Thoracic aorta (tissue), 2 donors: ENCODE data around the gene SLCO1B3. TPM values are rescaled to one million over a fixed set of nuclear protein-coding genes. Genes with fewer than 3 reads are reported as not detected.

Source experiments
- ATAC-seq: fragments of 150-250 bp; one replicate; pipeline ENCODE4 v1.8.0; 2017; ENCODE audit warnings: low read depth; ENCODE audit not compliant: insufficient number of reproducible peaks, low FRiP score
- DNase-seq: peaks from one replicate; pipeline ENCODE4 v3.0.0-alpha.2; 2020; ENCODE audit warnings: low spot score
- H3K27ac ChIP-seq, 2 donors: fragments of 200-600 bp; sonication (generic); 1 replicate in 1 of 2; 2 replicates in 1 of 2; pipeline ENCODE4 v1.5.1; 2016; ENCODE audit warnings: mild to moderate bottlenecking in 2 of 2, moderate library complexity in 2 of 2
- H3K27me3 ChIP-seq: fragments of 200-600 bp; sonication (generic); replicated peaks from 2 replicates; pipeline ENCODE4 v1.6.0; 2016; ENCODE audit warnings: mild to moderate bottlenecking; ENCODE audit not compliant: insufficient read depth
- H3K36me3 ChIP-seq: fragments of 200-600 bp; sonication (generic); one replicate; pipeline ENCODE4 v1.5.1; 2016
- H3K4me1 ChIP-seq, 2 donors: fragments of 200-600 bp; sonication (generic); 1 replicate in 1 of 2; 2 replicates in 1 of 2; pipeline versions ENCODE4 v1.5.1 to v1.6.0; 2016; ENCODE audit warnings: low read depth in 2 of 2, mild to moderate bottlenecking in 1 of 2; ENCODE audit not compliant: control insufficient read depth in 1 of 2
- H3K4me3 ChIP-seq: fragments of 200-600 bp; sonication (generic); 2 replicates; pipeline ENCODE4 v1.5.1; 2016; ENCODE audit warnings: mild to moderate bottlenecking
- H3K9me3 ChIP-seq: fragments of 200-600 bp; sonication (generic); 2 replicates; pipeline ENCODE4 v1.5.1; 2016
- total RNA-seq, 2 donors: library from RNA; depleted of rRNA; stranded (reverse); fragments of >200 nt; gene quantifications; one replicate each; pipeline versions ENCODE4 v1.1.0 to v1.2.3, GENCODE V29; 2016
- TF ChIP-seq, protein P1 (sequence below): fragments of 200-600 bp; sonication (generic); IDR thresholded peaks from one replicate; pipeline ENCODE4 v1.5.1; 2019; ENCODE audit warnings: antibody characterized with exemption

Gene SLCO1B3
- total RNA-seq, 2 donors from 2014 or later = not detected

GRCh38 chr12:20868277-20868676, 57.8 kb downstream of the SLCO1B3 start:
- Histone ChIP-seq H3K4me1 (no peaks in the 10 kb centered on the region), H3K9me3 (no peaks in the 10 kb centered on the region)

DNA sequence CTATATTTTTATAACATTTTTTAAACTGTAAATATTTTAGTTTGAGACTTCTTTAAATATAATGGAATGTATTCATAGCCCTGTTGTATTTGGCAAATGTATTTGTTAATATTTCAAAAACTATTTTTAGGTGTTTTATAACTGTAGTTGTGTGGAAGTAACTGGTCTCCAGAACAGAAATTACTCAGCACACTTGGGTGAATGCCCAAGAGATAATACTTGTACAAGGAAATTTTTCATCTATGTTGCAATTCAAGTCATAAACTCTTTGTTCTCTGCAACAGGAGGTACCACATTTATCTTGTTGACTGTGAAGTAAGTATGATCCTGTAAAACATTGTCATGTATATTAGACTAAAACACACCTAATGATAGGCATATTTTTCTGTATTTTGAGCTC, 72.8 kb downstream of the SLCO1B3 start:
- Histone ChIP-seq H3K4me3 (no peak overlapping the region), H3K27me3 (no peaks in the 10 kb centered on the region), H3K27ac (no peak overlapping the region), H3K4me1 (peaks cover 7 to 39% of the 10 kb centered on the region in 2 donors), H3K36me3 (no peaks in the 10 kb centered on the region), H3K9me3 (no peaks in the 10 kb centered on the region)
- DNase-seq (peak; percentile 70), ATAC-seq (peak; percentile 86)
- TF ChIP-seq, protein P1, sequence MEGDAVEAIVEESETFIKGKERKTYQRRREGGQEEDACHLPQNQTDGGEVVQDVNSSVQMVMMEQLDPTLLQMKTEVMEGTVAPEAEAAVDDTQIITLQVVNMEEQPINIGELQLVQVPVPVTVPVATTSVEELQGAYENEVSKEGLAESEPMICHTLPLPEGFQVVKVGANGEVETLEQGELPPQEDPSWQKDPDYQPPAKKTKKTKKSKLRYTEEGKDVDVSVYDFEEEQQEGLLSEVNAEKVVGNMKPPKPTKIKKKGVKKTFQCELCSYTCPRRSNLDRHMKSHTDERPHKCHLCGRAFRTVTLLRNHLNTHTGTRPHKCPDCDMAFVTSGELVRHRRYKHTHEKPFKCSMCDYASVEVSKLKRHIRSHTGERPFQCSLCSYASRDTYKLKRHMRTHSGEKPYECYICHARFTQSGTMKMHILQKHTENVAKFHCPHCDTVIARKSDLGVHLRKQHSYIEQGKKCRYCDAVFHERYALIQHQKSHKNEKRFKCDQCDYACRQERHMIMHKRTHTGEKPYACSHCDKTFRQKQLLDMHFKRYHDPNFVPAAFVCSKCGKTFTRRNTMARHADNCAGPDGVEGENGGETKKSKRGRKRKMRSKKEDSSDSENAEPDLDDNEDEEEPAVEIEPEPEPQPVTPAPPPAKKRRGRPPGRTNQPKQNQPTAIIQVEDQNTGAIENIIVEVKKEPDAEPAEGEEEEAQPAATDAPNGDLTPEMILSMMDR = no peak

More at GRCh38 chr12:20868277-20868676, 57.8 kb downstream of the SLCO1B3 start:
- Histone ChIP-seq H3K27me3 (no peaks in the 10 kb centered on the region), H3K36me3 (no peaks in the 10 kb centered on the region), H3K4me3 (no peak overlapping the region), H3K27ac (no peak overlapping the region)
- DNase-seq (no peak), ATAC-seq (no peak)
- TF ChIP-seq, protein P1 = no peak

- H3K9me3 ChIP-seq = peaks cover 3% of the 10 kb centered on the region
- H3K36me3 ChIP-seq = no peaks in the 10 kb centered on the region
- H3K4me1 ChIP-seq = peaks cover 7 to 39% of the 10 kb centered on the region in 2 donors
- no peaks in the 10 kb centered on the region for H3K27me3 ChIP-seq
- H3K4me3 ChIP-seq = no peak overlapping the region
- ATAC-seq (no peak), DNase-seq (no peak)
- H3K27ac ChIP-seq = no peak overlapping the region
- TF ChIP-seq, protein P1 = no peak
Observed at GRCh38 chr12:20885116-20885515, 74.6 kb downstream of the SLCO1B3 start.

- TF ChIP-seq, protein P1 = no peak
- Histone ChIP-seq H3K27me3 (no peaks in the 10 kb centered on the region), H3K36me3 (no peaks in the 10 kb centered on the region), H3K9me3 (peaks cover 3% of the 10 kb centered on the region), H3K4me3 (no peak overlapping the region), H3K4me1 (peaks cover 7 to 38% of the 10 kb centered on the region in 2 donors), H3K27ac (no peak overlapping the region)
- DNase-seq (no peak), ATAC-seq (no peak)
Observed at GRCh38 chr12:20885552-20885951, 75.0 kb downstream of the SLCO1B3 start.

GRCh38 chr12:20917269-20917668, 106.8 kb downstream of the SLCO1B3 start:
- ATAC-seq (no peak), DNase-seq (no peak)
- Histone ChIP-seq H3K27me3 (no peaks in the 10 kb centered on the region), H3K27ac (no peak overlapping the region), H3K9me3 (no peaks in the 10 kb centered on the region), H3K4me1 (no peaks in the 10 kb centered on the region), H3K4me3 (no peak overlapping the region), H3K36me3 (no peaks in the 10 kb centered on the region)
- TF ChIP-seq, protein P1 = no peak
